Measurements from ENCODE around the gene FLYWCH2. TPM values are rescaled to one million over a fixed set of nuclear protein-coding genes. Genes with fewer than 3 reads are reported as not detected.

Gene FLYWCH2, protein sequence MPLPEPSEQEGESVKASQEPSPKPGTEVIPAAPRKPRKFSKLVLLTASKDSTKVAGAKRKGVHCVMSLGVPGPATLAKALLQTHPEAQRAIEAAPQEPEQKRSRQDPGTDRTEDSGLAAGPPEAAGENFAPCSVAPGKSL
- total RNA-seq (10 to 100 TPM; 96.1 to 96.5 TPM), polyA plus RNA-seq (ENCODE audit: insufficient read depth, low read depth, low replicate concordance) (42.3 TPM)
- long read RNA-seq, donor 1, transcript FLYWCH2-202 (4 exons, 1,036 nt), result major isoform, 29 of 42 reads
- long read RNA-seq, donor 1, partial matches to known transcripts, result 11 of 42 reads
- long read RNA-seq, donor 1, other reads (novel, unspliced or antisense), result 0 of 42 reads
- long read RNA-seq, donor 2, transcript FLYWCH2-202 (4 exons, 1,036 nt), result major isoform, 21 of 40 reads
- long read RNA-seq, donor 2, transcript FLYWCH2-203 (3 exons, 754 nt), result minor isoform, 7 of 40 reads
- long read RNA-seq, donor 2, partial matches to known transcripts, result 10 of 40 reads
- long read RNA-seq, donor 2, other reads (novel, unspliced or antisense), result 0 of 40 reads

GRCh38 chr16:2882650-2883457 is at the start of gene FLYWCH2:
TSS of gene FLYWCH2 (plus strand) at chr16:2883215. CDS start at chr16:2896450, 13,235 bp downstream.
- Histone ChIP-seq H3K27ac (peak within 1 kb of the TSS; percentile 94 to 95), H3K9me3 (no peaks in the 10 kb centered on the region), H3K36me3 (ENCODE audit: low read depth, missing control alignments) (no peaks in the 10 kb centered on the region), H3K4me1 (no peaks in the 10 kb centered on the region), H3K4me3 (peak within 1 kb of the TSS; percentile 67 to 94), H3K27me3 (no peaks in the 10 kb centered on the region)
- DNase-seq, result peak; percentile 99
- intact Hi-C loops (cut with DNase I; ENCODE audit: low total_unique reads), result no loop called here
- 0% methylated on average over 21 to 50 of the region's 73 CpGs for WGBS, 2 donors
- TF ChIP-seq POLR2A (IDR thresholded peaks at IDR 0.05), result peak; percentile 15
- TF ChIP-seq CTCF (IDR thresholded peaks at IDR 0.05), result peak in 2 of 3 experiments; percentile 22 to 46

DNA sequence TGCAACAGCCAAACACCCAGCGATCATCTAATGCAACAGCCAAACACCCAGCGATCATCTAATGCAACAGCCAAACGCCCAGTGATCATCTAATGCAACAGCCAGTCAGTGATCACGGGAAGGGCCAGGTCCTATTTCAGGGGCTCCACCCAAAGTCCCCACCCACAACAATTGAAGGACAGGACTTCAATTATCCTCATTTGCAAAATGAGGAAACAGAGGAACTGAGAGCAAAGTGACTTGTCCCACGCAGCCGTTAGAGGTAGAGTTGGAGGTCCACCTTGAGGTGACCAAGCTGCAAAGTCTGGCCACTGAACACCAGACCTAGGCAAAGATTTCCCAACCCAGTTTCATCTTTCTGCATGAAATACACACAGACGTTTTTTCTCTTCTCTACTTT is 49.2 kb upstream of the FLYWCH2 start:
- Histone ChIP-seq H3K27me3 (no peaks in the 10 kb centered on the region), H3K4me1 (no peaks in the 10 kb centered on the region), H3K4me3 (no peak overlapping the region), H3K27ac (no peak overlapping the region), H3K9me3 (no peaks in the 10 kb centered on the region), H3K36me3 (ENCODE audit: low read depth, missing control alignments) (no peaks in the 10 kb centered on the region)
- DNase-seq, result no peak
- WGBS, 2 donors, result 81 to 85% methylated on average over 5 to 7 of the region's 7 CpGs
- no peak for TF ChIP-seq CTCF (IDR thresholded peaks at IDR 0.05)
- TF ChIP-seq POLR2A (IDR thresholded peaks at IDR 0.05), result no peak
- intact Hi-C loops (cut with DNase I; ENCODE audit: low total_unique reads), result no loop called here

DNA sequence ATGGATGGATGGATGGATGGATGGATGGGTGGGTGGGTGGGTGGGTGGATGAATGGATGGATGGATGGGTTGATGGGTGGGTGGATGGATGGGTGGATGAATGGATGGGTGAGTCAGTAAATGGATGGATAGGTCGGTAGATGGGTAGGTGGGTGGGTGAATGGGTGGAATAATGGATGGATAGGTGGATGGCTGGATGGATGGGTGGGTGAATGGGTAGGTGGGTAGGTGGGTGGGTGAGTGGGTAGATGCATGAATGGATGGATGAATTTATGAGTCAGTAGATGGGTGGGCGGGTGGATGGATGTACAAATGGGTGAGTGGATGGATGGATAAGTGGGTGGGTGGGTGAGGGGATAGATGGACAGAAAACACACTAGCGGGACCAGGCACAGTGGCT is 48.0 kb upstream of the FLYWCH2 start:
- WGBS, 2 donors, result 87% methylated on average over 3 of the region's 3 CpGs
- no peaks in the 10 kb centered on the region for H3K36me3 ChIP-seq (ENCODE audit: low read depth, missing control alignments)
- no peaks in the 10 kb centered on the region for H3K27me3 ChIP-seq
- H3K9me3 ChIP-seq, result no peaks in the 10 kb centered on the region
- no peaks in the 10 kb centered on the region for H3K4me1 ChIP-seq
- TF ChIP-seq POLR2A (IDR thresholded peaks at IDR 0.05), result no peak
- no peak for TF ChIP-seq CTCF (IDR thresholded peaks at IDR 0.05)
- intact Hi-C loops (cut with DNase I; ENCODE audit: low total_unique reads), result no loop called here
- no peak for DNase-seq
- no peak overlapping the region for H3K4me3 ChIP-seq
- H3K27ac ChIP-seq, result no peak overlapping the region

- 65 to 66% methylated on average over 21 to 22 of the region's 22 CpGs for WGBS, 2 donors
- no peaks in the 10 kb centered on the region for H3K36me3 ChIP-seq (ENCODE audit: low read depth, missing control alignments)
- no peak for DNase-seq
- H3K4me3 ChIP-seq, result no peak overlapping the region
- intact Hi-C loops (cut with DNase I; ENCODE audit: low total_unique reads), result no loop called here
- H3K27me3 ChIP-seq, result no peaks in the 10 kb centered on the region
- no peak overlapping the region for H3K27ac ChIP-seq
- H3K4me1 ChIP-seq, result no peaks in the 10 kb centered on the region
- TF ChIP-seq POLR2A (IDR thresholded peaks at IDR 0.05) (no peak), CTCF (IDR thresholded peaks at IDR 0.05) (no peak)
- no peaks in the 10 kb centered on the region for H3K9me3 ChIP-seq
Observed at GRCh38 chr16:2835638-2836493, 47.1 kb upstream of the FLYWCH2 start.

Measured in testis (tissue), 5 donors.